GM10248 (cell line): Measurements from ENCODE around the gene UBXN11.

Experiments used
- CTCF ChIA-PET: fragments of 300-600 bp; sonication (Branson Sonifier 250); formaldehyde crosslinking; extraction: SDS; loops from one replicate; lab custom pipeline; 2021; ENCODE audit warnings: antibody characterized with exemption; lab: Yijun Ruan, JAX
- POLR2A ChIA-PET: fragments of 350-650 bp; sonication (Branson Sonifier 250); formaldehyde crosslinking; extraction: SDS; loops from one replicate; lab custom pipeline; 2020; ENCODE audit warnings: antibody characterized with exemption; lab: Yijun Ruan, JAX
- DNase-seq: peaks from one replicate; pipeline ENCODE4 v3.0.0; 2012; ENCODE audit errors: extremely low spot score
- TF ChIP-seq, protein P1 (sequence below): IDR thresholded peaks from 2 replicates; pipeline ENCODE4 v1.5.1; 2012; ENCODE audit warnings: mild to moderate bottlenecking, low read depth; ENCODE audit errors: extremely low read depth, missing control alignments, control extremely low read depth

Gene UBXN11

DNA sequence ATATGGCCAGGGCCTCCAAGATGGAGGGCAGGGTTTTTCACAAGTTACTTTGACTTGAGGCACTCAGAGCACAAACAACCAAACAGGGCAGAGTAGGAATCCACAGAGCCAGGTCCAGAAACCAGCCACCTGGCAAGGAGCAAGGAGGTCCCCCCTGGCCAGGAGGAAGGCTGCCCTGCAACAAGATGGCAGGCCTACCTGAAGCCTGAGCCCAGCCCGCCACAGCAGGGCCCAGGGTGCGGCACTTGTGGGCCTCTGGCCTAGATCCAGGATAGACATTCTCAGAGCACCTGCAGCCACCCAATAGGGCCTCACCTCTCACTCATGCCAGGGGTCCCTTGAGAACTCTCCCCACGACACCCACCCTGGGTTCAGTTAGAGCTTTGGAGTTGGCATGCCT is 15.0 kb downstream of the UBXN11 start:
- DNase-seq, result no peak
- TF ChIP-seq, protein P1, sequence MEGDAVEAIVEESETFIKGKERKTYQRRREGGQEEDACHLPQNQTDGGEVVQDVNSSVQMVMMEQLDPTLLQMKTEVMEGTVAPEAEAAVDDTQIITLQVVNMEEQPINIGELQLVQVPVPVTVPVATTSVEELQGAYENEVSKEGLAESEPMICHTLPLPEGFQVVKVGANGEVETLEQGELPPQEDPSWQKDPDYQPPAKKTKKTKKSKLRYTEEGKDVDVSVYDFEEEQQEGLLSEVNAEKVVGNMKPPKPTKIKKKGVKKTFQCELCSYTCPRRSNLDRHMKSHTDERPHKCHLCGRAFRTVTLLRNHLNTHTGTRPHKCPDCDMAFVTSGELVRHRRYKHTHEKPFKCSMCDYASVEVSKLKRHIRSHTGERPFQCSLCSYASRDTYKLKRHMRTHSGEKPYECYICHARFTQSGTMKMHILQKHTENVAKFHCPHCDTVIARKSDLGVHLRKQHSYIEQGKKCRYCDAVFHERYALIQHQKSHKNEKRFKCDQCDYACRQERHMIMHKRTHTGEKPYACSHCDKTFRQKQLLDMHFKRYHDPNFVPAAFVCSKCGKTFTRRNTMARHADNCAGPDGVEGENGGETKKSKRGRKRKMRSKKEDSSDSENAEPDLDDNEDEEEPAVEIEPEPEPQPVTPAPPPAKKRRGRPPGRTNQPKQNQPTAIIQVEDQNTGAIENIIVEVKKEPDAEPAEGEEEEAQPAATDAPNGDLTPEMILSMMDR, result no peak
- ChIA-PET CTCF (interaction anchor here (2.2 to 21.9 kb wide), 2 partner anchors 15 to 23 kb away, joined by 8 to 690 read pairs; partner anchors contain the start of genes CD52 and UBXN11), POLR2A (no interaction called here)

DNA sequence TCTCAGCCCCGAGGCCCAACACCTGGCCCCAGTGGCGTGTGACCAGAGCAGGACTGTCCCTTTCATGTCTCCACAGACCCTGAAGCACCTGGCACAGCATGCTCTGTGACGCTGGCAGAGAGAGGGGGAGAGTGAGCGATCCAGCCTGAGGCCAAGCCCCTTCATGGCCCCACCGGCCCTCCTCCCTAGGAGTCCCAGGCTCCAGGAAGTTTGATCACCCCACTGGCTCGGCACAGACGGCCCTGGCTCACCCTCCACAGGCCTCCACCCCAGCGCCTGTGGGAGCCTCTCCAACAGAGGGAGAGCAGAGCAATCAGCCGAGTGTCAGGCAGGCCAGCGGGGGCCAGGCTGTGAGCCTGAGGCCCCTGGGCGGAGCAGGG is 15.6 kb downstream of the UBXN11 start:
- DNase-seq, result peak; percentile 49
- ChIA-PET POLR2A (no interaction called here), CTCF (interaction anchor here (1.2 to 21.9 kb wide), 6 partner anchors 12 to 126 kb away, joined by 3 to 690 read pairs (median 8); partner anchors contain the start of genes CD52, CEP85 and UBXN11)
- TF ChIP-seq, protein P1, result no peak

DNA sequence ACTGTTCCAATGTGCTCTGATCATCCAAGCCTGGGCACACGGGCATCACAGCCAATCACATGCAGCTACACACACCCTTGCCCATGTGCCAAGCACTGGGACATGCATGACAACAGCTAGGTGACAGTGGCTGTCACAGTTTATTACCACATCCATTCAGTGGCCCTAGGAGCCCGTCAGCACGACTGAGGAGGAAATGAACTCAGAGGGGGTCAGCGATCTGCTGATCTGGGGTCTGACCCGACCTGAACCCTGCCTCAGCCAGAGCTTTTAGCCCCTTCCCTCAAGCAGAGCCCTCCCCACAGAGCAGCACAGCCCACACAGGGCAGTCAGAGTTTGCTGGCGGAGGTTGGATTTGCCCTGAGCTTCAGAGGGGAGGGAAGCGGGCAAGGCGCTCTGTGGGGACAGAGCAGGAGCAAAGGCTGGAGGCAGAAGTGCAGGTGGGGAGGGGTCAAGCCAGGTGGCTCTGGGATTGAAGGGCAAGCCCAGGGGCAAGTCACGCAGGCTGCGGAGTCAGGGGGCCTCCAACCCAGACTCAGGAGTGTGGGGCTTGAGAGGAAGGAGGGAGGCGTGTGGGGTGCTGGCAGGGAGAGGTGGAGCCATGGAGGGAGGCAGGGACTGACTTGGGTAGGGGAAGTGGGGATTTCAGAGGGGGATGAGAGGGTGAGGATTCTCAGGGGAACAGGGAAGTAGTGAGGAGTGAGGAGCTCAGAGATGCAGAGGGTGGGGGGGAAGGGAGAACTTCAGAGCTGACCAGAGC is 16.1 kb downstream of the UBXN11 start:
- no peak for DNase-seq
- CTCF ChIA-PET, result interaction anchor here (1.0 to 21.9 kb wide), 8 partner anchors 9 to 126 kb away, joined by 3 to 690 read pairs (median 8); partner anchors contain the start of genes CD52, CEP85 and UBXN11
- TF ChIP-seq, protein P1, result no peak
- POLR2A ChIA-PET, result interaction anchor here (1.2 kb wide), 1 partner anchor 28 kb away, joined by 3 read pairs; no protein-coding TSS in a partner anchor

DNA sequence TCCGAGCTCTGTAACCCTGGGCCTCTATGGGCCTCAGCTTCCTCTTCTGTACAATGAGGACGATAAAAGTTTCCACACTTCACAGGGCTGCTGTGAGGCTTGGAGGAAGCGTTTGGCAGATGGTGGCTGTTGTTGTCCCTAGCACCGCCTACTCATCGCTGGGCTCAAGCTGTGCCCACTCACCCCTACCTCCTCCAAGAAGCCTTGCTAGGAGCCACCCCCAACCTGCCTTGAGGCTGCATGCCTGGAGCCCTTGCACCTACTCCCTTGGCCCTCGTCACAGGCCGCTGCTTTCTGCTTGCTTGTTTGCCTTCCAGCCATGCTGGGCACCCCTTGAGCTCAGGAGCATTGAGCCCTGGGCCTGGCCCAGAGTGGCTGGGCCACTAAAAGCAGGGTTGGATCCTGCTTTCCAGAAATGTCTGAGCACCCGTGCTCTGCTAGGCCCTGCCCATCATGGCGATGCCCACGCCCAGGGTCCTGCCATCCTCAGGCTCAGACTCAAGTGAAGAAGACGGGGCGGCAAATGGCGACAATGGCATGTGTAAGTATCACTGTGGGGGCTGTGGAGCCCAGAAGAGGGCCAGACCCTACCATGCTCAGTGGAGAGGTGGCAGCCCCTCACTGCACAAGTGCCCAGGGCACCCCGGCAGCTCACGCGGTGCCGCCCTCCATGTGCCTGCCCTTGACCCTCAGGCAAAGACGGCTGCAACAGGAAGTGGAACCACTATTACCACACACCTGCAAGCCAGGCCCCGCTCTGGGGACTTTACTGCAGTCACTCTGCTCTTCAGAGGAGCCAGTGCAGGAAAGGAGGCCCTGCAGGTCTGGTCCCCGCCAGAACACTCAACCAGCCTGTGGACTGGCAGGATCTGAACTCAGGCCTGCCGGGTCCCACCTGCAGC is 17.0 kb downstream of the UBXN11 start:
- POLR2A ChIA-PET, result interaction anchor here (1.2 to 1.6 kb wide), 3 partner anchors 29 to 32 kb away, joined by 3 to 5 read pairs (median 4); no protein-coding TSS in a partner anchor
- DNase-seq, result peak; percentile 84
- CTCF ChIA-PET, result interaction anchor here (0.7 to 21.9 kb wide), 17 partner anchors 7 to 250 kb away, joined by 3 to 690 read pairs (median 7); partner anchors contain the start of genes CD52, CEP85, SH3BGRL3 and UBXN11
- TF ChIP-seq, protein P1, result no peak

DNA sequence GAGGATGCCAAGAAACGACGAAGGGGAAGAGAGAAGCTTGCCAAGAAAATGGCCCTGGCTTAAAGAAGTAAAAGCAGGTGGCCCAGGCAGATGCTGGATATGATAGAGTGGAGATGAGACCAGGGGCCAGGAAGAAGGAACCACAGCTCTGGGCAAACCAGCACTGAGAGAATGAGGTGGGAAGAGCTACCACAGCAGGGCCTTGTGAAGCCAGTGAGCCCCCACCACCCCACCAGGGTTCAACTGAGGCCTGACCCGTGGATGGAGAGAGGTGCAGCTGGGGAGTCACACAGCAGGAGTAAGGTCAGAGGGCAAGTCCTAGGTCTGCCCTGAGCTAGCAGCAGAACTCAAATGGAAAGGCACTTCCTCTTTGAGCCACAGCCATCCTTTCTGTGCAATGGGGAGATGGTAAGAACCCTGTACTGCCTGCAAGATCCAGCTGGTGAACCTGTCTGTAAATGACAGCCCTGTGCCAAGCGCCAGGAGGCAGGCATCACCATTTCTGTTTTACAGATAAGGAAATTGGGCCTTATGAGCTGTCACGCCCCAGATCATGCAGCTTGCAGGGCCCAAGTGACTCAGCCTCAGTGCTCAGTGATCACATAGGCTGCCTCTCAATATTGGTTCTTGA is 18.0 kb downstream of the UBXN11 start:
- CTCF ChIA-PET, result interaction anchor here (0.7 to 21.9 kb wide), 13 partner anchors 8 to 251 kb away, joined by 3 to 690 read pairs (median 7); partner anchors contain the start of genes CD52, SH3BGRL3, UBXN11 and ZNF593
- POLR2A ChIA-PET, result interaction anchor here (1.5 to 1.6 kb wide), 2 partner anchors 31 to 33 kb away, joined by 4 to 5 read pairs; no protein-coding TSS in a partner anchor
- TF ChIP-seq, protein P1, result no peak
- no peak for DNase-seq
